ENCODE measurements around the gene SLC46A1.

Gene SLC46A1

DNA sequence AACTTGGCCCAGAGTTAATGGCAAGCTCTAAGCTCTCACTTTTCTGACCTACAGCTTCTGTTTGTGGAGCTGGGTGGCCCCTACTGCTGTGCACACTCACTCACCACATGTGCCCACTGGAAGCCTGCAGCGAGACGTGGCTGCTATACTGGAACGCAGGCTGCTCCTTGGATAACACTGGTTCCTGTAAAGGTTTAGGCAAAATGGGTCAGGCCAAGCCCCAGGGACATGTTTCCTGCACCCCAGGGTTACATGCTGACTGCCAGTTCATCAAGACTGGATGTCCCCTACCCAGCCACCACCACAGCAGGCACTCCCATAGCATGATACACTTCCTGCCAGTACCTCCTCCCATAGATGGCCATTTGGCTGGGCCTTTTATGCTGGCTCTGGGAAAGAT, 57.0 kb downstream of the SLC46A1 start:
- DNase-seq = no peak

DNA sequence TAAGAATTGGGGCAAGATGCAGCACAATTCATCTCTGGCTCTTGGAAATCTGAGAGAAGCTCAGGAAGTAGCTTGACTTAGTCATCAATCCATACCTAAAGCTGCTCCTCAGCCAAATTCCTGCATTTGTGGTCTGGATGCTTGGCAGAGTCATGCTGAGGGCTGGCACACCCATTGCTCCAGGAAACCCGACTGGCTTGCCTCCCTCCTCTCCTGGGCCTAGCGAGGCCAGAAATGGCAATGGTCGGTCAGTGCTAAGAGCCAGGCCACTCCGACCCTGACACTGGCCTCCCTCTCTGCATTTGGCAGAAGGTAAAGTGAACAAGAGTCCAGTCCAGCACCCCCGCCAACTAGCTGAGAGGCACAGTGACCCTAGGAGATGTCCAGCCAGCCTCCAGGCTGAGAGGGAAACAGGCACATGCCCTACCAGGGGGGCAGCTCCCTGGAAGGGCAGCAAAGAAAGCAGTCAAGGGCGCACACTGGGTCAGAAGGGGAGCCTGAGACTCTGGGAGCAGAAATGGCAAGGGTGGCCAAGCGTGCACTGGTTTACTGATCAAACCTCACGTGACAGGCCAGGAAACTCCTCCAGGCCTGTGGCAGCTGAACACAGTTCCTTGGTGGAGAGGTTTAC, 58.6 kb downstream of the SLC46A1 start:
- peak; percentile 75 for DNase-seq

DNA sequence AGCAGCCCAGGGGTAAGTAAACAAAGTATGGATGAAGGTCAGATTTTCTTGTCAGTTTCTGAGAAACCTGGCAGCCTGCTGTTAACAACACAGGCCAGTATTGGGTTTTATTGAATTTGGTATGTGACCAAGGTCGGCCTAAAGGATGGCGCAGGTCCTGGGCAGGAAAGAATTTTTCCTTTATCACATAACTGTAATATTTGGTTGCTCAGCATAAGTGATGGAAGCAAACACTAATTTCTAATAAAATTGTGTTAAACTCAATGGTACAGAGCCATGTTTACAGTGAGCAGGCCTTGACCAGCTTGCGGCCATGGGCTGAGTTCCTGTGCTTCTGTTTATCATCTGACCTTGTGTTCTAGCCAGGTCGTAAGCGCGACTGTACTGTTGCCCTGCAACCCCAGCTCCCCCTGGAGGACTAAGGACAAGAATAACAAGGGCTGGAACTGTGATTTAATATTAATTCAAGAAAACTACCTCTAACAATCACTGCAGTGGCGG, 59.2 kb downstream of the SLC46A1 start:
- no peak for DNase-seq

DNA sequence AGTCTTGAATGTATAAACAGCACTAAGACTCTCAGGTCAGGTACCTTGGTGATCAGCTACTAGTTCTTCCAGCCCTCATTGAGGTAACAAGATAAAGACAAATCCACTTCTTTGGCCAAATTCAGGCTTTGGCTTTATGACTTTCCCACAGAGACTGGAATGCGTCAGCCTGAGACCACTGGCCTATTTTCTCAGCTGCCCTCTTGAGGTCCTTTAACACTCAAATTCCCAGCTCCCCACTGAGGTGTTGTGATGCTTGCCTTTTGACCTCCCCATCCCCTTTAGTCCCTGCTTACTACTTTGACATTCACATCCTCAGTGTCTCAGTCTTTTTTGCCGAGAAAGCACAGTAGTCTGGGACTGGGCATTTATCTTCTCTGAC, 59.8 kb downstream of the SLC46A1 start:
- DNase-seq = no peak

DNA sequence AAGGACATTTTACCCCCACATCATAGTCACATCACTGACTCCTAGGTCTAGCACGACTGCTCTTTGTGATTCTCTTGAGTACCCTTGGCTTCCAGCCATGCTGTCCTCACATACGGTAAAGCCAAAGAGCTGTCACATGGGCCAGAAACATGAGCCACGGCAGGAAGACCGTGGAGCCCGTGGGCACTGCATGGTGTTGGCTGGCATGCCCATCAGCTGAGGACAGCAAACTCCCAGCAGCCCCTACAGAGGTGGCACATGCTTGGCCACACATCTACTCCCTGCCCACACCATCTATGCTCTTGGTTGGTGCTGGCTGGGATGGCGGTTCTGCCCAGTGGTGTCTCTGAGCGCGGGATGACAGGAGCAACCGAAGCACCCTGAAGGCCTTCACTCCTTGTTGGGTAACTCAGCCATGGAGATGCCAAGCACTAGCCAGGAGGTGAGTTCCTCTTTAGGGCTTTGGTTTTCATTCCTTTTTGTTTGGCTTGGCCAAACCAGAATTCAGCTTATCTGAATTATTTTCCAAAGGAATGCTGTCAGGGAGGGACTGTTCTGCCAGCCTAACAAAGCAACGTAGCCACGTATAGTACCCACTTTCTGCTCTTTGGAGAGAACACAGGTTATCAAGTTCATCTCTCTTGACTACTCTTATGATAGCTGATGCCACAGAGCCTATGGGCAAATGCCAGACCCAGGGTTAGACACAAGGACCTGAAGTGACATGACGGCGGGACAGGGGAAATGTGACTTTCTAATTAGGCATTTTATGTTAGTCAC, 60.4 kb downstream of the SLC46A1 start:
- DNase-seq = no peak
